A549 (cell line): Measurements from ENCODE around the gene YOD1.

Experiments
- CBX8 ChIP-seq: fragments of 200-600 bp; sonication (generic); IDR thresholded peaks from 2 replicates; pipeline ENCODE4 v1.6.1; 2016
- HDAC2 ChIP-seq: fragments of 200-600 bp; sonication (generic); IDR thresholded peaks from 2 replicates; pipeline ENCODE4 v1.6.1; 2016
- TF ChIP-seq, protein P1 (sequence below): fragments of >200 bp; sonication (Bioruptor Twin); formaldehyde crosslinking; IDR thresholded peaks from 3 replicates; pipeline ENCODE4 v1.5.1; 2016
- TF ChIP-seq, protein P2 (sequence below): fragments of 450-650 bp; IDR thresholded peaks from 2 replicates; pipeline ENCODE4 v1.6.1; 2014; ENCODE audit warnings: antibody characterized with exemption

DNA sequence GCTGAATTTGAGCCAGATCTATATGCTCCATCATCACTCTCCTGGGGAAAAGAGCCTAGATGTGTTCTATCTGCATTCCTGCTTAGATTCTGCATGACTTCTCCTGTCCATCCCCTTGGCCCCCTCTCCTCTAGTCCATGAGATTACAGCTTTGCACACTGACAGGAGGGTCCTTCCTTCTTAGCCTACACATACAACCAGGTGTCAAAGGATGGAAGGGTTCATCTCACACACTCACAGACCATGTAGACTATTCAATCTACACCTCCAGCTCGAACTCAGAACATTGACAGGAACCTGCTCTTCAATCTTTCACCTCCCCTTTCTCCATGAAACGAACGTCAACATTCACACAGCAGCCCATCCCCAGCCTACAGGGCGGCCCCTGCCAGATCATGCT lies 32.3 kb downstream of the YOD1 start:
- TF ChIP-seq CBX8 (no peak), HDAC2 (no peak)
- TF ChIP-seq, protein P1, sequence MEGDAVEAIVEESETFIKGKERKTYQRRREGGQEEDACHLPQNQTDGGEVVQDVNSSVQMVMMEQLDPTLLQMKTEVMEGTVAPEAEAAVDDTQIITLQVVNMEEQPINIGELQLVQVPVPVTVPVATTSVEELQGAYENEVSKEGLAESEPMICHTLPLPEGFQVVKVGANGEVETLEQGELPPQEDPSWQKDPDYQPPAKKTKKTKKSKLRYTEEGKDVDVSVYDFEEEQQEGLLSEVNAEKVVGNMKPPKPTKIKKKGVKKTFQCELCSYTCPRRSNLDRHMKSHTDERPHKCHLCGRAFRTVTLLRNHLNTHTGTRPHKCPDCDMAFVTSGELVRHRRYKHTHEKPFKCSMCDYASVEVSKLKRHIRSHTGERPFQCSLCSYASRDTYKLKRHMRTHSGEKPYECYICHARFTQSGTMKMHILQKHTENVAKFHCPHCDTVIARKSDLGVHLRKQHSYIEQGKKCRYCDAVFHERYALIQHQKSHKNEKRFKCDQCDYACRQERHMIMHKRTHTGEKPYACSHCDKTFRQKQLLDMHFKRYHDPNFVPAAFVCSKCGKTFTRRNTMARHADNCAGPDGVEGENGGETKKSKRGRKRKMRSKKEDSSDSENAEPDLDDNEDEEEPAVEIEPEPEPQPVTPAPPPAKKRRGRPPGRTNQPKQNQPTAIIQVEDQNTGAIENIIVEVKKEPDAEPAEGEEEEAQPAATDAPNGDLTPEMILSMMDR = no peak
- TF ChIP-seq, protein P2, sequence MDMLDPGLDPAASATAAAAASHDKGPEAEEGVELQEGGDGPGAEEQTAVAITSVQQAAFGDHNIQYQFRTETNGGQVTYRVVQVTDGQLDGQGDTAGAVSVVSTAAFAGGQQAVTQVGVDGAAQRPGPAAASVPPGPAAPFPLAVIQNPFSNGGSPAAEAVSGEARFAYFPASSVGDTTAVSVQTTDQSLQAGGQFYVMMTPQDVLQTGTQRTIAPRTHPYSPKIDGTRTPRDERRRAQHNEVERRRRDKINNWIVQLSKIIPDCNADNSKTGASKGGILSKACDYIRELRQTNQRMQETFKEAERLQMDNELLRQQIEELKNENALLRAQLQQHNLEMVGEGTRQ = no peak
